Adipocyte (in vitro differentiated cells): ENCODE results near the gene RUFY1.
"Not testable (repeated sequence)": the region's sequence is repeated elsewhere in the genome, so short reads cannot be mapped to it uniquely, and the experiment has no call there.

ENCODE experiments used
- DNase-seq: peaks from one replicate; pipeline ENCODE4 v3.0.0-alpha.2; 2015; ENCODE audit warnings: low read depth
- H3K27me3 ChIP-seq: replicated peaks from 2 replicates; pipeline ENCODE4 v1.7.0; 2013; ENCODE audit warnings: mild to moderate bottlenecking, low read length, moderate library complexity; ENCODE audit not compliant: control insufficient read depth, insufficient read depth
- H3K36me3 ChIP-seq: 2 replicates; pipeline ENCODE4 v1.7.0; 2013; ENCODE audit warnings: low read length, mild to moderate bottlenecking, moderate library complexity; ENCODE audit not compliant: control insufficient read depth, insufficient read depth, severe bottlenecking
- H3K4me1 ChIP-seq: 2 replicates; pipeline ENCODE4 v1.7.0; 2013; ENCODE audit warnings: mild to moderate bottlenecking, low read length, moderate library complexity; ENCODE audit not compliant: control insufficient read depth, insufficient read depth
- H3K4me3 ChIP-seq: 2 replicates; pipeline ENCODE4 v1.7.0; 2013; ENCODE audit warnings: mild to moderate bottlenecking, low read length, moderate library complexity
- H3K9ac ChIP-seq: 2 replicates; pipeline ENCODE4 v1.7.0; 2013; ENCODE audit warnings: mild to moderate bottlenecking, low read length, moderate library complexity
- H3K9me3 ChIP-seq: 2 replicates; pipeline ENCODE4 v1.7.0; 2013; ENCODE audit warnings: mild to moderate bottlenecking, low read length, moderate library complexity; ENCODE audit not compliant: control insufficient read depth

The RUFY1 gene

GRCh38 chr5:179543275-179543674 is 7.1 kb upstream of the RUFY1 start:
- H3K27me3 ChIP-seq, H3K9ac ChIP-seq, H3K4me3 ChIP-seq, H3K4me1 ChIP-seq, H3K9me3 ChIP-seq, H3K36me3 ChIP-seq, DNase-seq: not testable (repeated sequence)

- Histone ChIP-seq H3K36me3 (no peaks in the 10 kb centered on the region), H3K9ac (no peak overlapping the region), H3K27me3 (no peaks in the 10 kb centered on the region), H3K4me3 (no peak overlapping the region), H3K4me1 (peaks cover 25% of the 10 kb centered on the region), H3K9me3 (no peaks in the 10 kb centered on the region)
- DNase-seq, result no peak
These were observed 2.7 kb downstream of the RUFY1 start for GRCh38 chr5:179553006-179553405.

GRCh38 chr5:179553875-179554274 is 3.5 kb downstream of the RUFY1 start:
- Histone ChIP-seq H3K27me3 (no peaks in the 10 kb centered on the region), H3K36me3 (no peaks in the 10 kb centered on the region), H3K4me1 (peaks cover 30% of the 10 kb centered on the region), H3K9ac (peak overlapping the region; percentile 30), H3K9me3 (no peaks in the 10 kb centered on the region), H3K4me3 (no peak overlapping the region)
- peak; percentile 71 for DNase-seq

- H3K36me3 ChIP-seq, result no peaks in the 10 kb centered on the region
- no peak overlapping the region for H3K9ac ChIP-seq
- DNase-seq, result no peak
- no peak overlapping the region for H3K4me3 ChIP-seq
- peaks cover 27% of the 10 kb centered on the region for H3K4me1 ChIP-seq
- H3K27me3 ChIP-seq, result no peaks in the 10 kb centered on the region
- H3K9me3 ChIP-seq, result no peaks in the 10 kb centered on the region
These were observed 4.6 kb downstream of the RUFY1 start for GRCh38 chr5:179554981-179555380.

GRCh38 chr5:179558261-179558799 is 8.0 kb downstream of the RUFY1 start:
- Histone ChIP-seq H3K4me3 (peak overlapping the region; percentile 87), H3K36me3 (peaks cover 15% of the 10 kb centered on the region), H3K4me1 (peaks cover 23% of the 10 kb centered on the region)
- H3K9ac ChIP-seq, H3K9me3 ChIP-seq, H3K27me3 ChIP-seq, DNase-seq: not testable (repeated sequence)

GRCh38 chr5:179558932-179559283 is 8.6 kb downstream of the RUFY1 start:
- H3K9me3 ChIP-seq, result no peaks in the 10 kb centered on the region
- DNase-seq, result peak; percentile 40
- H3K9ac ChIP-seq, result peak overlapping the region; percentile 79
- no peaks in the 10 kb centered on the region for H3K27me3 ChIP-seq
- H3K4me1 ChIP-seq, result peaks cover 19% of the 10 kb centered on the region
- H3K36me3 ChIP-seq, result peaks cover 21% of the 10 kb centered on the region
- peak overlapping the region; percentile 87 for H3K4me3 ChIP-seq

GRCh38 chr5:179559284-179560252 is 9.2 kb downstream of the RUFY1 start:
- Histone ChIP-seq H3K4me1 (peaks cover 12% of the 10 kb centered on the region), H3K36me3 (peaks cover 27% of the 10 kb centered on the region), H3K9me3 (no peaks in the 10 kb centered on the region), H3K9ac (peak overlapping the region; percentile 84), H3K27me3 (no peaks in the 10 kb centered on the region), H3K4me3 (peak overlapping the region; percentile 87)
- peak; percentile 99 for DNase-seq

GRCh38 chr5:179564526-179564925 is 14.2 kb downstream of the RUFY1 start:
- Histone ChIP-seq H3K9ac (no peak overlapping the region), H3K36me3 (peaks cover 61% of the 10 kb centered on the region)

GRCh38 chr5:179568721-179569120 is 18.4 kb downstream of the RUFY1 start:
- Histone ChIP-seq H3K9me3 (no peaks in the 10 kb centered on the region), H3K36me3 (peaks cover 77% of the 10 kb centered on the region), H3K9ac (no peak overlapping the region), H3K4me3 (no peak overlapping the region), H3K27me3 (no peaks in the 10 kb centered on the region), H3K4me1 (no peaks in the 10 kb centered on the region)
- DNase-seq, result no peak

More at GRCh38 chr5:179564526-179564925, 14.2 kb downstream of the RUFY1 start:
- Histone ChIP-seq H3K27me3 (no peaks in the 10 kb centered on the region), H3K4me3 (no peak overlapping the region), H3K4me1 (peaks cover 5% of the 10 kb centered on the region), H3K9me3 (no peaks in the 10 kb centered on the region)
- no peak for DNase-seq

- H3K36me3 ChIP-seq, result peaks cover 71% of the 10 kb centered on the region
- H3K4me1 ChIP-seq, result no peaks in the 10 kb centered on the region
- H3K27me3 ChIP-seq, result no peaks in the 10 kb centered on the region
- H3K4me3 ChIP-seq, result no peak overlapping the region
- no peaks in the 10 kb centered on the region for H3K9me3 ChIP-seq
- DNase-seq, result no peak
- H3K9ac ChIP-seq, result no peak overlapping the region
These were observed 22.0 kb downstream of the RUFY1 start for GRCh38 chr5:179572386-179572785.

- peaks cover 5% of the 10 kb centered on the region for H3K4me1 ChIP-seq
- no peaks in the 10 kb centered on the region for H3K27me3 ChIP-seq
- no peak overlapping the region for H3K9ac ChIP-seq
- no peaks in the 10 kb centered on the region for H3K9me3 ChIP-seq
- no peak for DNase-seq
- no peak overlapping the region for H3K4me3 ChIP-seq
- H3K36me3 ChIP-seq, result peaks cover 43% of the 10 kb centered on the region
These were observed 27.1 kb downstream of the RUFY1 start for GRCh38 chr5:179577286-179577960.
